HuH-7 (cell line): Measurements from ENCODE around the gene GFRA1.
A peak's percentile ranks its signal among the peaks of the same experiment; 100 is the strongest.
"Not testable (repeated sequence)": the region's sequence is repeated elsewhere in the genome, so short reads cannot be mapped to it uniquely, and the experiment has no call there.

Experiments
- DNase-seq: peaks from one replicate; pipeline ENCODE4 v3.0.0; 2011; ENCODE audit warnings: low spot score

GFRA1 gene

DNA sequence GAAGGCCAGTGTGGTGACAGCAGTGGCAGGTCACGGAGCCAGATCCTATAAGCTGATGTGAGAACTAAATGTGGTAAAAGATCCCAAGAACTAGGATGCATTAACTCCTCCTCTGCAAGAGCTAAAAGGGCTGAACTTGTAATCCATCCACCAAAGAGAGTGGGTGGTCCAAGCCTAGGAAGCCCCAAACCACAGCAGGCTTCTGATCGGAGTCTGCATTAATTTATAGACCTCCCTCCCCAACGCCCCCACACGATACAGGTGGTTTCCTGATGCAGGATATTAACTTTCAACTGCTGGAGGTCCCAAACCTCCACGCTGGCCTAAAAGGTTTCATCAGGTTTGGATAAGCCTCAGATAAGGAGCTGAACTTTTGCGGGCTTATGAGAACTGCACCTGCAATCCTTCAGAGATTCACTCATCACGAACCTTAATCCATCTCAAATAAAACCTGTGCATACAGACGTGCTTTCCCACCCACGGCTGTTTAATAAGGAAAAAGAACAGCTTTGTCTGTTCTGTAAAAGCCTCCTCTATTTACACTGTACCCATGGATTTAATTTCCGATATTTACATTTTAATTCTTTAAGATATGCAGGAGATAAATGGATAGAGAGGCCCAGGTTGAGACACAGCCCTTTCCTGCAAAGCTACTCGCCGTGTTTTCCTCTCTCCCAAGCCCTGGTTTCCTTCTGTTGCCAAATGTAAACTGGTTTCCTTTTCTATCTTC is 74.9 kb downstream of the GFRA1 start:
- no peak for DNase-seq

DNA sequence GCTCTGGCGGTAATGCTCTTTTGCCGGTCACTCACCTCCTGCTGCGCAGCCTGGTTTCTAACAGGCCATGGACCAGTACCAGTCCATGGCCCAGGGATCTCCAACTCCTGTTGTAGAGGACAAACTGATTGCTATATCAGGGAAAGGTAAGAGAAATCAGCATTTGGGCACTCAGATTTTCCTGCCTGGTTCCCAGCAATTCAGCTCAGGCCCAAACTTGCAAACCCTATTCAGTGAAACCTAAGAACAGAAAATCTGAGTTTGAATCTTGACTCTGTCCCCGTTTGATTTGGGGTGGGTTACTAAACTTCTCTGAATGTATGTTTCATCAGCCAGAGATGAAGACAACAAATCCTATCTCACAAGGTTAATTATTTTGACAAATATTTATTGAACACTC is 77.4 kb downstream of the GFRA1 start:
- no peak for DNase-seq

DNA sequence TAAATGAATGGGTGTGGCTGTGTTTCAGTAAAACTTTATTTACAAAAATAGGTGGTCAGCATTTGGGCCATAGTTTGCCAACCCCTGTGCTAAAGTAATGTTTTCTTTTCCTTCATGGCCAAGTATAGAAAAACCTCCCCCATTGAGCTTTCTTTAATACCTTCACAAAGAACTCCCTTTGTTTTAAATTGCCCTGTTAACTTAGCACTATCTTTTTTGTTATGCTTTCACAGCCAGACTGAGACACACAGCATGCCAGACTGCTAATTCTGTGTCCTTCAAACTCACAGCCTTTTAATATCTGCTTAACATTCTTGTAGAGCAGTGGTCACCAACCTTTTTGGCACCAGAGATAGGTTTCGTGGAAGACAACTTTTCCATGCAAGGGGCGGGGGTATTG is 78.0 kb downstream of the GFRA1 start:
- DNase-seq: no peak

DNA sequence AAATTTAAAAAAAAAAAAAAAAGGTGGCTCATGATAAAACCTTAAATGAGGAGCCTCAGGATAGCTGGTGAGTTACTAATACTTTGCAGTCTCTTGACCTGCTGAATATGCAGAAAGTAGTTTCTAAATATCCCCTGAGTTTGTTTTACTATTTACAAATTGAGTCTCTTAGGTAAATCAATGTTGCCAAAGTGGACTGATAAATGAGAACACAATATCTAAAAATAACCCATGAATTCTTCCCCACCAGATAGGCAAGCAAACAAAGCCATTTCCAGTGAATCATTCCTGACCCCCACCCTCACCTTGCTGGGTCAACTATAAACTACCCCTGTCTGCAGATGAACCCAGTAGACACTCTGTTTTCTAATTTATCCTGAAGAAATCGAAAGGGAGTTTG is 78.9 kb downstream of the GFRA1 start:
- DNase-seq: no peak

DNA sequence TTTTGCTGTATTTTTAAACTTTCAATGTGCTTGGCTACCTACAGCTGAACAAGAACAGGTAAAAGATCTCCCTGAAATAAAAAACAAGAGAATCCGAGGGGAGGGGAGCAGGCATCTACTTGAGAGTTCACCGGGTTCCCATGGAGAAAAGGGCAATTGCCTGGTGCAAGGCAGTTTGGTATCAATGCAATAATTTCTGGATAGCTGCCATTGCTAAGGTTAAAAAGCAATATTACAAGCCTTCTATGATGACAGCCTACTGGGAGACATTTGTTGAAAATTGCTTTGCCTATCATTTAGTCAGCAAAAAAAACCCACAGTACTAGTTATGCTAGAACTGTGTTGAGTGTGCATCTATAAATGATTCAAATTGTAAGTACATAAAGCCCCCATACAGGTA is 82.1 kb downstream of the GFRA1 start:
- DNase-seq: no peak

DNA sequence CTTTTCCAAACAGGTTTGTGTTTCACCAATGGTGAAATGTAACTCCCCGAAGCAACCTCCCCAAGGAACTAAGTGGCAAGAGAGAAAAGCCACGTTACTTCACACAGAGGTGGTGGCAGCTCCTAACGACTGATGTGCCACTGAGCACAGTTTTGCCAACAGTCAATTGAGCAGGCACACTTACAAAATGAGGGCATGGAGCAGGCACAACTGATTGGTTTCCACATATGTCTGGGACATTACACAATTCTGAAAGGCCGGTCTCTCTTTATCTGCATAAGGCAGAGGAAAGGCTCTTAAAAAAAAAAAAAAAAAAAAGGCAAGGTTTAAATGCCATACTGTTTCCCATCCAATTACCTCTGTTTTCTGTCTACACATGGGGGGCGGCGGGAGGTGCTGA is 86.7 kb downstream of the GFRA1 start:
- no peak for DNase-seq

DNA sequence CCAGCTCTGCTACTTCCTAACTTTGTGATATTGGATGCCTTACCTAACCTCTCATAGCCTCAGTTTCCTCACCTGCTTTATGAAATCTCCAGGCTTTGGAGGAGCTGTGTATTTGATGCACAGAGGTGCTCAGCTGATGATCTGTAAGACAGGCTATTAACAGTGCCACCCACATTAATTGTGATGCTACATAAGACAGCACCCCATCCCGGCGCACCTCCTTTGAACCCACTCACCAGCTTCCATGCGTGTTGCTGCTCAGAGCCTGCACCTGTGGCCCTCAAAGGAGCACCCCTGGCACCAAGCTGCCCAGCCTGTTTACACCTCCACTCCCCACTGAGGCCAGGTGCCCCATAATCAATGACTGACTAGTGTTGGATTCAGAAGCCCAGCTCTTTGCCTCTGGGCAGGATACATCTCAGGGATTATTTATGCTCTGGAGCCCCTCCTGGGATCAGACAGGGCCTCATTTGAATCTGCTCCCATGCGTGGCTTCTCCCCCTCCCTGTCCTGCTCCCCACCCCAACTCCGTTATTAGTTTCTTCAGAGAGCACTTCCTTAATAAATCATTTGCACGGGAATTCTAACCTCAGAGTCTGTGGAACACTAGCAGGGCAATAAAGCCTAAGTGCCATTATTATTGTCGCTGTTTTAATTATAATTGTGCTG is 87.7 kb downstream of the GFRA1 start:
- no peak for DNase-seq

DNA sequence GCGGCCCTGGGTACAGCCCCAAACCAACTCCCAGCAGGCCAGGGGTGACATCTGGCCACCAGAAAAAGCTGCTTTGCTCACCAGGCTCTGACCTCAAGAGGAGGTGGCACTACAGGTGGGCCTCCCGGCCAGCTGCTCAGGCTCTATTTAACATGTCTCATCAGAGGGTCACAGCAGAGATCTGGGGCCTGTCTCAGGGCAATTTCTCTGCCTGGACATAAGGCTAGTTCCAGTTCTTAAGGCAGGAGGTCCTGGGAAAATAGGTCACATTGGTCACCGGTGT is 88.6 kb downstream of the GFRA1 start:
- no peak for DNase-seq

DNA sequence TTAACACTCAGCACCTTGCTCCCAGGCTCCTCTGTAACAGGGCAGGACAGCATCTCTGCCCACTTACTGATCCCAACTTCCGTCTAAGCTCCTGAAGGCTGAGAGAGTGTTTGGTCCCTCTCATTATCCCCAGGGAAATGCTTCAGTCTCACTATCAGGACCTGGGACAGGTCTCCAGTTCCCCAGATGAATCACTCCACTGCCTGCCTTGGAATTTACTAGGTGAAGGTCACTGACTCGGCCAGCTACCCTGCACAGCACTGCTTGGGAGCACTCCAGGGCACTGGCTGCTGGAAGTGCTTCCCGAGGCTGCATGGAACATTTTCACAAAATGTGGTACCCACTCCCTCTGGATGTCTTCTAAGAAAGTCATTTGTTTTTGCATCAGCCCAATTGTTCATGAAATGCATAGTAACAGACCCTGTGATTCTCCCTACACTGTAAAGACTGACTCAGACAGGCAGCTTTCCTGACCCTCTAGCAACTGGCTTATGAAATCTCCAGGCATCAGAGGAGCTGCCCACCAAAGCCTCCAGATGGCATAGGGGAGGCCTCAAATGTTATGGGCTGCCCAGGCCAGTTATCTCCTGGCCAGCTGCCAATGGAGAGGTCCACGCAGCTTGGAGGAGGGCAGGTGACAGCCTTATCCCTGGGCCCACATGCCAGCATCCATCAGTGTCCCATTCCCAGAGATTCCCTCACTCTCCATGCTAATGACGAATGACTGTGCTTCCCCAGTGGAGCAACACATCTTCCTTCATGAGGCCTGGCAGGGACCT is 89.1 kb downstream of the GFRA1 start:
- DNase-seq: peak; percentile 26

DNA sequence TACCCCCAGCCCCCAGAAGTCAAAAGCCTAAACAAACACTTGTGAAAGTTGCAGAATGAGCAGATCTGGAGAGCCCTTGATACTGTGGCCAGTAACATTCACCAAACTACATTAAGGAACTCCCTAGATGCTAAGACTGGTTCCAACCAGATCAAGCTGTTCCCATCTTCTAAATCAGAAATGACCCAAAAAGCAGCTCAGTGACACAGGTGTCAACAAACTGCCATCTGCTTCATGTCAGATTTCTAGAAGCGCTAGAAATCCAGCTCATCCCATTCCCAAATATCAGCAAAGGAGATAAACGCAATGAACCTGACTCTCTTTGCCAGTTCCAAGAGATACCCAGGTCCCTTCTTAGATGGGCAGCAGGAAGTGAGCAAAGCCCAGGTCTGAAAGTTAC is 90.6 kb downstream of the GFRA1 start:
- no peak for DNase-seq

DNA sequence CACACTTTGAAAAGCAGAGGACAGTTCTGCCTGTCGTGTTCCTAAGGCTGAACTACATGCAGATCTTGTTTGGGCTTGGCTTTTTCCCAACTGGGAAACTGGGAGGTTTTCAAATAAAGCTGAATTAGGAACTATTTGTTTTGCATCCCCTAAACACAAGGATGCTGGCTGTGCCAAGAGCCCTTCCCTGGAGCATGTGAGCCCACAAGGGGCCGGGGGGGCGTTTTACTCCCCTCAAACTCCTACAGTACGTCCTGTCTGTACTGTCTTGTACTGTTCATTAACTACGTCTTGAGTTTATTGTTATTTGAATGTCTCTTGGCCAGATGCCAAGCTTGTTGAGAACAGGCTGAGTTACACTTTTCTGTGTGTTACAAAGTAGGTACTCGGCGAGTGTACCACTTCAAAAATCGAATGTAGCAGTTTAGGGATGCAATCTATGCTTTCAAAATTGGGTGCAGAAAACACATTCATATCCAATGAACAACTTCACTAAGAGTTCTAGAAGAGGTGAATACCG is 94.9 kb downstream of the GFRA1 start:
- no peak for DNase-seq

DNA sequence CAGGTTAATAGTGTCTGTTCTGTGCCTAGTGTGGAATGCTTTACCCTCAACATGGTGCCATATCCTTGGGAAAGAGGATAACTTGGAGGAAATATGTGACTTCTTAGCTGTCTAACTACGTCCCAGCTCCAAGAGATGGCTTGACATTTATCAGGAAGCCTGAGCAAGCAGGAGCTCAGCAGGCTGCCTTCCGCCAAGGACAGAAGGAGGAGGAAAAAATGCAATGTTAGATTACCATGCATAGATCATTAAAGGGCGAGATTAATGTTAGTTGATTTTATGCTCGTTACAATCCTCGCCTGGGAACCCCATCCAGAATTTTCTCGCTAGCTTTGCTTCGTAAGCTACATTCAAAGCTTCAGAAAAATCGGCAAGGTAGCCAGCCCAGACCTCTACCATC is 97.8 kb downstream of the GFRA1 start:
- no peak for DNase-seq

DNA sequence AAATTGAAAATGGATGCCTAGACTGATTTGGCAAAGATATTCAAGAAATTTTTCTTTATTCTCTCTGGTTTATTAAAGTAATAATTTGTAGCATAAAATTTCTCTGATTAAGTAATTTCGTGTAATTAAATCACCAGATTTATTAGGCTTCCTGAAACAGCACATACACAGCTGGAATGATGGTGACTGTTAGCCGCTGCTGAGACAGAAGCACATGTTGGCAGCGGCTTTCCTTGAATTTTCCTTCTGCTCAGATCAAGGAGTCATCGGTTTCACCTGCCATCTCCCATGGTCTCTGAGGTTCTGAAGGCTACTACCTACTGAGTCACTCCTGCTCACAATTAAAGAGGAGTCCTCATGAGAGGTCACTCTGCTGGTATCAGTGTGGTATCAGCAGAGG is 101.5 kb downstream of the GFRA1 start:
- DNase-seq: no peak

DNA sequence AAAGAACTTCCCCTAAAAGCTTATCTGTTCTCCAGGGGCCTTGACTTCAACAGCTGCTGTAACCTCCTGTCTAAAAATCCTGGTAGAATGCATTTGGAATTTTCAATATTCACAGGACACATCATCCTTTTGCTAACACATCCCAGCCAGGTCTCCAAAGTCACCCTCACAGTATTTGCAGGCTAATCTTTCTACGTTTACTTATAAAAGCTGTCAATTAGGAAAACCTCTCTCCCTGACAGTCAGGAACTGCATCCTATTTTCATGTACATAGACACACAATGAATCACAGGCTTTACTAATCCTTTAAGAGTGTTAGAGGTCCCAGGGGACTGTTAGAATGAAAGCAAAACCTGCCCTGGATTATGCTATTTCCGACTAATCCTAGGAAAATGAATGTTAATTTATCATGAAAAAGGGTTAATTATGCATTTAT is 102.2 kb downstream of the GFRA1 start:
- DNase-seq: no peak

DNA sequence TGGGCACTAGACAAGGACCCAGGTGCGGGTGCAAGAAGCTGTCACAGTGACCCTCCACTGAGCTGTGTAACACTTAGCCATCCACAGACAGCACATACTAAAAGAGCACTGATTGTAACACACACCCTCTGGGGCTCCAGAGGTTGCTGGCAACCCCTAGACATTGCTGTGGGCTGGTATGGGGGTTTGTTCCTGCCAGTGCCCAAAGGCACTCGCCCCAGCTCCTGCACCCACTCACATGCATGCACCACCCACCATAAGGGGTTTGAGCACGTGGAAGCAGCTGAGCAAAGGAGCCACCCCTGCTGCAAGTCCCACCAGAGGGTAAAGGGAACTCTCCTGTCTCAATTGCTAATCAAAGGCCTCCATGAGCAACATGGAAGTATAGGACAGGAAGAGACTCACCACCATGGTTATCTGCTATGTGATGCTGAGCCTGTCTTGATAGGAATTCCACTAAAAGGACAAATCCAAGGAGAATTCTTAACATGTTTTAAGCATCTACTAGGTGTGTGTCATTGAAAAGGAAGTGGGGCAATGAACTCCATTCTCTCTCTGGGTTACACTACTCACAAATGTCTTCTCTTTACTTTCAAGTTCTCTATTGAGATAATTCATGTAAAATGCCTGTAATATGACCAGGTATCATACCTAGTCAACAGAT is 103.1 kb downstream of the GFRA1 start:
- DNase-seq: no peak

DNA sequence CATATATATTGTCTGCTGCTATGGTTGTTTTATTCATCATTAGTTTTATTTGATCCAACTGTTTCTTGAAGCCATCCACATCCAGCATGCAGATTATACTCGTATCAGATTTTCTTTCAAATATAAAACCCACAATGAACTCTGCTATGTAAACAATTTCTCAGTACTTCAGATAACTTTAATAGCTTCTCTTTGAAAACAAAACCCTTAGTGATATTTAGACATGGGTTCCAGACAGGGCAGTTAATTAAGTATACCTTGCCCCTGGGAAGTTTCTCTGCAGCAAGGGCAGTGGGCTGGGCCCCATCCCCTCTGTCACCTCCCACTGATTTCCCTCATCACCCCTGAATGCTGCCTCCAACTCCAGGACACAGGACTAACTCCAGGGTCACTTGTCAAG is 104.3 kb downstream of the GFRA1 start:
- no peak for DNase-seq

DNA sequence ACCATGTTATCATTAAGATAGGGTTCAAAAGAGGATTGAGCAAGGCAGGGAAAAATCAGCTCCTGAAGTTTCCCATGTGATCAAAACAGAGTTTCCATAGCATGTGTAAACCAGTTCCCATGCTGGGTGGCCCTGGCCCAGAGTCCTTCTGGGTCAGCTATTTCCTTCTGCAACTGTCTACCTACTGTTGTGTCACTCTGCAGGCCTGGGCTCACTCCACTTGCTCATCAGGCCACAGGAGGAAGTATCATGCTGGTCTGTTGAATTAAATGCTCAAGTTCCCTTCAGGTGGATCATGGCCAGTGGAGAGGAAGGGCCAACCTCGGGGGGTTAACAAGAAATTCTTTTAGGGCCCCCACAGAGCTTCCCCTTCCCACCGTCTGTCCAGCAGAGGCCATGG is 104.7 kb downstream of the GFRA1 start:
- no peak for DNase-seq

DNA sequence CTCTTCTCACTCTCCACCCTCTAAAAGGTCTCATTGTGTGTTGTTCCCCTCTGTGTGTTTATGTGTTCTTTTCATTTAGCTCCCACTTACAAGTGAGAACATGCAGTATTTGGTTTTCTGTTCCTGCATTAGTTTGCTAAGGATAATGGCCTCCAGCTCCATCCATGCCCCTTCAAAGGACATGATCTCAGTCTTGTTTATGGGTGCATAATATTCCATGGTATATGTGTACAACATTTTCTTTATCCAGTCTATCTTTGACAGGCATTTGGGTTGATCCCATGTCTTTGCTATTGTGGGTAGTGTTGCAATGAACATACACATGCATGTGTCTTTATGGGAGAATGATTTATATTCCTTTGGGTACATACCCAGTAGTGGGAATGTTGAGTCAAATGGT is 107.1 kb downstream of the GFRA1 start:
- not testable (repeated sequence) for DNase-seq

DNA sequence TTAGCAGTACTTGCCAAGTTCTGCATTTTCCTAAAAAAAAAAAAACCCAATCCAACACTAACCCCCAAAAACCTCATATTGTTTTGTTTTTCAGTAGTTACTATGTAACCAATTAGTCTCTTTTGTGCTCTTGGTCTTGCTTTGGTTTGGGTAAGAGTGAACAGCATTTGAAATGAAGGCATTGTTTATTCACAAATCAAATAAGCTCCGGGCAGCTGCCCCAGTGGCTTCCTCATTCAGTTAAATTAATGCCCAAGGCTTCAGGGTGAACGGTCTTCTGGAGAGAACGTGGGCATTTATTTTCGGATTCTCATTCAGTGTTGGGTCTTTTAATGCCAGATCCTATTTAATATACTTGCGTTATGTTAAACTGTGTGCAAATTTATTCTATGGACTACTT is 108.7 kb downstream of the GFRA1 start:
- DNase-seq: no peak

DNA sequence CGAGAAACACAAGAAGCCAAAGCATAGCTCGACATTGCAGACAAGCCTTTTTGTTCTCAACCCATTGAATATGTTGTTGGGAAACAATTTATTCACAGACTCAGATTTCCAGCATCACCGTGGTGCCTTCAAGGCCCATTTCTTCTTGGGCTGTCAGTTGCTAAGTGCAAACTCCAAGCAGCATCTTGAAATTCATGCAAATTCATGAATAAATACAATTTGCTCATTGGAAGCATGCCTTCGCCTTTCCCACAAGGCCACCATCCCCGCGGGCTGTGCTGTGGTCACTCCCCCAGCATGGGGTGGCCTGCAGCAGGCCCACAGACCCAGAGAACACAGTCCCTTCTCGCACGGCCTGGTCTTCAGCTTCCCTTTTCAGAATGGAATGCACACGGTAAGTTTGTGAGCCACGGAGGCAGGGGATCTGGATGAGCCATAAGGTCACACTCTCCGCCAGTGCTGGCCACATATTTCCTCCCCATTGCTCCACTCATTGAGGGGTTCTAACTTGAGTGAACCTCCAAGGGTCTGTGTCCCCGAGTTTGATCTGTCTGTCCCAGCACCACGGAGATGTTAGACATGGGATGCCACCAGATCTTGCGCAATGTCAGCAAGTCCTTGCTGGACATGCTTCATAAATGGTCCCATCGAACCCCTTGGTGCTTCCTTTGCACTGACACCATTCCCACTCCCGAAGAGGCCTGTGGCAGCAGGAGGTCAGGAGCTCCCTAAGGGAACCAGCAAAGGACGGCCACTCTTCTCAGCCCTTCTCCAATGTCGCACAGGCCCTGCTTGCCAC is 109.5 kb downstream of the GFRA1 start:
- DNase-seq: no peak

DNA sequence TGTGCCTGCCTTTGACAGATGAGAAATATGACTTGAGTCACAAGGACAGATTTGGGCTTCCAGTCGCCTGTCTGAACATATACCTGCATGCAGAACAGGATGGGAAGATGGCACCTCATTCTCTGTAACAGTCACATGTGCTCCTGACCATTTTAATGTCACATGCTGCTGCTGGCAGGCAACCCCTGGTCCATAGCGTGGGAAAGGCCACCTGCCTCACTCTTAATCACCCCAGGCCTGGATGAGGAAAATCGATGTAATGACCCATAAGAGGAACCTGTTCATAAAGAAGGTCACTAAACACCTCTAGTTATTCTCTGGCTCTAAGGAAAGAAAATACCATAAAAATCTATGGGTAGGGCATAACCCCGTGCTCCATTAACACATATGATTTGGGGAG is 110.2 kb downstream of the GFRA1 start:
- DNase-seq: no peak

DNA sequence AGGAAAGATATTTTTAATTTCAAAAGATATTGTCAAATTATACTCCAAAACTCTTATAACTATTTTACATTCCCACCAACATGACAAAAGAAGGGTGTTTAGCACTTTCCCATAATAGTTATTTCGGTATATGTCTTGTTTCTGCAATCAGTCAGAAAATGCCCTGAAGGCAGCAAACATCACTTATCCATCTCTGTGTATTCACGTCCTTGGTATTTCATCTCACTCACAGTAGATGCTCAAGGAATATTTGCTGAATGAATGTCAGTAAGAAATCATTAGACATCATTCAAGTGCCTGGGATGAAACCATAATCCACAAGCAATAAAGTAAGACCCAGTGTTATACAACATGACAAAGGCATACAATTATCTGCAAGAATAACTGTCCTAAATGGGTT is 112.7 kb downstream of the GFRA1 start:
- no peak for DNase-seq
